Astrocyte of the spinal cord (primary cell): ENCODE results near the gene BRAT1.

Experiments
- DNase-seq: peaks from one replicate; pipeline ENCODE4 v3.0.0; 2011; ENCODE audit warnings: low read depth, low spot score
- H3K4me3 ChIP-seq: 2 replicates; pipeline ENCODE4 v1.5.1; 2011; ENCODE audit warnings: low read depth, mild to moderate bottlenecking, low read length, moderate library complexity
- in situ Hi-C: cut with HindIII; loops from 2 replicates; pipeline ENCODE4 v1.10.0; 2017; ENCODE audit warnings: low sequenced_read_pairs
- TF ChIP-seq, protein P1 (sequence below): IDR thresholded peaks from 2 replicates; pipeline ENCODE4 v1.5.1; 2012; ENCODE audit warnings: low read depth, mild to moderate bottlenecking, low read length, inconsistent platforms

Gene BRAT1

DNA sequence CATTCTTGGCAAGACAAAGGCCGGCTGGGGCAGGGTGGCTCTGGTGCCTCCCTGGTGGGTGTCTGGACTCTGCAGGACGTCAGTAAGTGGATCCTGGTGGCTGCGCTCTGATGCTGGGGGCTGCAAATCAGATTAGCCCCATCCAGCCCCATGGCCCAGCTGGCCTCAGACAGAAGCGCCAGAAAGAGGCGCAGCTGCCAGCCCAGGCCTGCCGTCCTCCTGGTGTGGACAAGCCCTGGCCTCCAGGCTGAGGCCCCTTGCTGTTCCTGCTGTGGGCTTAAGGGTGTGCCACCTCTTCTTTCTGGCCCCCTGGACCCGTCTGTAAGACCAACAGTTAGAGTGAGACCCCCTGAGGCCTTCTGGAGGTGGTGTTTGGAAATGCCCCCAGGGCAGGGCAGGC, 41.6 kb downstream of the BRAT1 start:
- no peak overlapping the region for H3K4me3 ChIP-seq
- DNase-seq, result no peak
- in situ Hi-C loops, result no loop called here
- TF ChIP-seq, protein P1, sequence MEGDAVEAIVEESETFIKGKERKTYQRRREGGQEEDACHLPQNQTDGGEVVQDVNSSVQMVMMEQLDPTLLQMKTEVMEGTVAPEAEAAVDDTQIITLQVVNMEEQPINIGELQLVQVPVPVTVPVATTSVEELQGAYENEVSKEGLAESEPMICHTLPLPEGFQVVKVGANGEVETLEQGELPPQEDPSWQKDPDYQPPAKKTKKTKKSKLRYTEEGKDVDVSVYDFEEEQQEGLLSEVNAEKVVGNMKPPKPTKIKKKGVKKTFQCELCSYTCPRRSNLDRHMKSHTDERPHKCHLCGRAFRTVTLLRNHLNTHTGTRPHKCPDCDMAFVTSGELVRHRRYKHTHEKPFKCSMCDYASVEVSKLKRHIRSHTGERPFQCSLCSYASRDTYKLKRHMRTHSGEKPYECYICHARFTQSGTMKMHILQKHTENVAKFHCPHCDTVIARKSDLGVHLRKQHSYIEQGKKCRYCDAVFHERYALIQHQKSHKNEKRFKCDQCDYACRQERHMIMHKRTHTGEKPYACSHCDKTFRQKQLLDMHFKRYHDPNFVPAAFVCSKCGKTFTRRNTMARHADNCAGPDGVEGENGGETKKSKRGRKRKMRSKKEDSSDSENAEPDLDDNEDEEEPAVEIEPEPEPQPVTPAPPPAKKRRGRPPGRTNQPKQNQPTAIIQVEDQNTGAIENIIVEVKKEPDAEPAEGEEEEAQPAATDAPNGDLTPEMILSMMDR, result no peak

DNA sequence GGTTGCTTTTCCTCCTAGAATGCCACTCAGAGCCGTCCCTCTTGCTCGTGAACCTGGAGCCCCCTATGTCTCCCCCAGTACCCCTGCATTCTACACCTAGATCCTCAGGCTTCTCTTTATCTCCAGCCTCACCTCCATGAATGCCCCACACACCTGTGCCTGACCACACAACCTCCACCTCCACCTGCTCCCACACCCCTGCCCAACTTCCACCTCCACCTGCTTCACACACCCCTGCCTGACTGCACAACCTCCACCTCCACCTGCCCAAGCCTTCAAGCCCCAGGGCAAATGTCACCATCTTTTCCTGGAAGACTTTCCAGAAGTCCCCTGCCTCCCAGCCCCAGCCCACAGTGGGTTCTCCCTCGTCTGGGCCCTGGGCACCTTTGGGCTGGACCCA, 42.6 kb downstream of the BRAT1 start:
- in situ Hi-C loops, result no loop called here
- no peak for DNase-seq
- TF ChIP-seq, protein P1, result no peak
- H3K4me3 ChIP-seq, result no peak overlapping the region

DNA sequence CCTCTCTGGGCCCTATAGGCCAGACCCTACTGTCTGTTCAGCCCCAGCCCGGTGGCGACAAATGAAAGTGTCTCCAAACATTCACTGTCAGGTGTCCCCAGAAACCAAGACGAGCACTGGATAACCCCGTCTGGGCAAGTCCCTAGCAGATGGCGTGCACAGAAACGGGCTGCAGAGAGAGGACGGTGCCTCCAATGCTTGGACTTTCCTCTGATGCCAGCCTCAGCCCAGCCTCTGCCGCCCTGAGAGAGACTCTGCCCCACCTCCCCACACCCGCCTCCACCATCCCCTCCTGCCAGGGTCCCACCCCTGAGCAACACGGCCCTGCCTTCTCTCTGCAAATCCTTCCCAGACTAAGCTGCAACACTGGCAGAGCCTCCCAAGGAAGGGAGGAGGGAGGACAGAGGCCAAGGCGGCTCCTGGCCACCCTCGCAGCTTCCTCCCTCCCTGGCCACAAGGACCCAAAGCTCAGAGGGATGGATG, 43.1 kb downstream of the BRAT1 start:
- TF ChIP-seq, protein P1, result no peak
- no peak overlapping the region for H3K4me3 ChIP-seq
- in situ Hi-C loops, result no loop called here
- DNase-seq, result no peak

DNA sequence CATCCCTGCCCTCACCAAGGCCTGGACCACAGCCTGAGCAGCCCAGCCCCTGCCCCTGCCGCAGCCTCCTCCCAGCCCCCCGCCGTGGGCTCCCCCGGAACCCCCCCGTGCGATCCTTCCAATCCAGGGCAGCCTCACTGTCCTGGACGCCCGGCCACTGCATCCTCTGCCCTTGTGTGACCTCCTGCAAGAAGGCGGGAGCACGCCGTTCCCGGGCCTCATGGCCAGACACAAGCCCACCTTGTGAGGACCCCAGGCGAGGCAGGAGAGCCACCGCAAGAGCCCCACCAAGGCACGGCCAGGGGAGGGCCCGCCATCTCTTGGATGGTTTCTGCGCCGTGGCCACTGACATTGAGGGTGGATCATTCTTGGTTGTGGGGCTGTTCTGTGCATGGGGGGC, 43.6 kb downstream of the BRAT1 start:
- TF ChIP-seq, protein P1, result no peak
- no peak overlapping the region for H3K4me3 ChIP-seq
- no peak for DNase-seq
- in situ Hi-C loops, result no loop called here

DNA sequence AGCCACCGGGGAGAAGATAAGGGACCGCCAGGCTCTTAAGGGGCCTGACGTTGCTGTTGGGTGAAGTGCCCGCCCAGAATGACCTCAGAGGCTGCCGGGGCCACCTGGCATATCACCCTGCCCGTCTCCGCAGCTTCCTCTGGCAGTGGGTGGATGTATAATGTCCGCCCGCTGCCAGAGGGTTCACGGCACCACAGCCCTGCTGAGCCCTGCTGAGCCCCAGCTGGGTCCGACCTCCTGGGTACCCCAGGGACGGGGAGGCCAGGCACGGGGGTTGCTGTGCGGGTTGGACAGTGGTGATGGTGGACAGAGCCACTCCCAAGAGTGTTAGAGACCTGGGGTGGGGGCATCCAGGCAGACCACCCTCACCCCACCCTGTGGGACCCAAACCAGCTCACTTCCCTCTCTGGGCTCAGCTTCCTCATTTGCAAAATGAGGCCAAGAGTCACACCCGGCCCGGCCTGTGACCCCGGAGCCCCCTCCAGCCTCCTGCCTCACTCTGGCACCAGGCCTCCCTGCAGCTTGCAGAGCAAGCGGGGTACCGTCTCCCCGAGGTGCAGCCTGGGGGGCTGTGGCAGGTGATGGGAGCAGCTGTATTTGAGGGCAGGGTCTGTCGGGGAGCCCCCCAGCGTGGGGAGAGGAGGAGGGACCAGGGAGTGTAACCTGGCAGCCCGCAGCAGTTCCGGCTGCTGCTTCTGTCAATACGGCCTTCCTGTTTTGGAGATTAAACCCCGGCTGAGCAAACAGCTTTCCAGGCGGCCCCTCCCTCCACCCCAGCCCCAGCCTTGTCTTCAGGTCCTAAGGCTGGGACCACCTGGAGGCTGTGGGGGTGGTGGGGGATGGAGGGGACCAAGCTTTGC, 44.2 kb downstream of the BRAT1 start:
- H3K4me3 ChIP-seq, result no peak overlapping the region
- TF ChIP-seq, protein P1, result no peak
- in situ Hi-C loops, result no loop called here
- DNase-seq, result no peak

DNA sequence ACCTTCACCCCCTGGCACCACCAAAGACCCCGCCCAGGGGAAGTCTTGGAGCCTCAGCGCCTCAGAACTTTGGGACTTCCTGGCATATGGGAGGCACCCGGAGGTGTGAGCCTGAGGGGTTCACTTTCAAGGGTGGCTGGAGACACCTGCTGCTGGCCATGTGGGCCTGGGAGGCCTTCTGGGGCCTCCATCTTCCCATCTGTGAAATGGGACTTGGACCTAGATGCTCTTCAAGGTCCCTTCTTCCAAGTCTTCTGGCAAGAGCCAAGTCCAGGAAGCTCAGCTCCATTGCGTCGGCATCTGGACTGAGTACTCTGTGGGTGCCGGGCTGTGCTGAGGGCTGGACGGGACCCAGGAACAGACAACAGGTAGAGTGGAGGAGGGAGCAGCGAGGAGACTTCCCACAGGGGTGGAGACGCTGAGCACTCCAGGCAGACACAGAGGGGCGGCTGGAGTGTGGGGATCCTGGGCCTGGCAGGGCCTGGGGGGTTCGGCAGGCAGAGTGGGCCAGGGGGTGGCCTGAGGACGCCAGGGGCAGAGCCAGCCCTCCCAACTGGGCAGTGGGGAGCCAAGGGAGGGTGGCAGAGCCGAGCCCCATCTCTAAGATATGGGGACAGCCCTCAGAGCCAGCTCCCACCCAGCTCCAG, 45.1 kb downstream of the BRAT1 start:
- no peak overlapping the region for H3K4me3 ChIP-seq
- in situ Hi-C loops, result no loop called here
- TF ChIP-seq, protein P1, result no peak
- no peak for DNase-seq
